Peyer's patch (tissue), 4 donors: Measurements from ENCODE around the gene NUMBL. TPM values are rescaled to one million over a fixed set of nuclear protein-coding genes. Genes with fewer than 3 reads are reported as not detected.
"Not testable (repeated sequence)": the region's sequence is repeated elsewhere in the genome, so short reads cannot be mapped to it uniquely, and the experiment has no call there.

Experiments
- DNase-seq, 3 donors: peaks; one replicate each; pipeline ENCODE4 v3.0.0-alpha.2; 2017 to 2019
- H3K27ac ChIP-seq, 4 donors: fragments of 200-600 bp; sonication (generic); one replicate each; pipeline ENCODE4 v1.5.1; 2016 to 2019
- H3K27me3 ChIP-seq, 2 donors: fragments of 200-600 bp; sonication (generic); one replicate each; pipeline ENCODE4 v1.5.1; 2019
- H3K36me3 ChIP-seq, 3 donors: fragments of 200-600 bp; sonication (generic); one replicate each; pipeline ENCODE4 v1.5.1; 2016 to 2019
- H3K4me1 ChIP-seq, 4 donors: fragments of 200-600 bp; sonication (generic); one replicate each; pipeline ENCODE4 v1.5.1; 2016 to 2019
- H3K4me3 ChIP-seq, 4 donors: fragments of 200-600 bp; sonication (generic); 1 replicate in 3 of 4; 2 replicates in 1 of 4; pipeline ENCODE4 v1.5.1; 2016 to 2019; ENCODE audit warnings: mild to moderate bottlenecking in 1 of 4
- H3K9me3 ChIP-seq, 4 donors: fragments of 200-600 bp; sonication (generic); one replicate each; pipeline ENCODE4 v1.5.1; 2016 to 2019; ENCODE audit warnings: mild to moderate bottlenecking in 1 of 4
- CTCF ChIP-seq, 6 experiments: fragments of 450-650 bp in 4 of 6; fragments of 200-600 bp in 2 of 6; sonication (generic) in 1 of 6; IDR thresholded peaks; one replicate each; pipeline ENCODE4 v1.5.1; 2017 to 2019; ENCODE audit warnings: antibody characterized with exemption in 6 of 6, mild to moderate bottlenecking in 3 of 6, moderate library complexity in 1 of 6
- POLR2A ChIP-seq, 2 donors: fragments of 450-650 bp; IDR thresholded peaks; one replicate each; pipeline ENCODE4 v1.5.1; 2017; ENCODE audit warnings: antibody characterized with exemption in 2 of 2, mild to moderate bottlenecking in 2 of 2, moderate library complexity in 2 of 2
- total RNA-seq, 4 donors: library from RNA; depleted of rRNA; stranded (reverse); fragments of >200 nt; gene quantifications; one replicate each; pipeline ENCODE4 v1.1.0, GENCODE V29; 2016

The NUMBL gene
- total RNA-seq, 4 donors from 2014 or later = 10.9 to 151 (median 27.9) TPM

- DNase-seq = no peak
- no peaks in the 10 kb centered on the region for H3K9me3 ChIP-seq
- H3K36me3 ChIP-seq = peaks cover 0 to 99% (median 0%) of the 10 kb centered on the region in 3 donors
- TF ChIP-seq POLR2A (IDR thresholded peaks at IDR 0.05) (no peak), CTCF (IDR thresholded peaks at IDR 0.05) (no peak)
- peaks cover 0 to 14% (median 0%) of the 10 kb centered on the region in 4 donors for H3K4me1 ChIP-seq
- no peak overlapping the region for H3K4me3 ChIP-seq
- no peaks in the 10 kb centered on the region for H3K27me3 ChIP-seq
- H3K27ac ChIP-seq = no peak overlapping the region
These were observed 42.7 kb upstream of the NUMBL start for GRCh38 chr19:40733149-40733548.

- H3K36me3 ChIP-seq = peaks cover 0 to 99% (median 0%) of the 10 kb centered on the region in 3 donors
- H3K4me3 ChIP-seq, H3K27me3 ChIP-seq, H3K9me3 ChIP-seq, DNase-seq, H3K4me1 ChIP-seq, H3K27ac ChIP-seq: not testable (repeated sequence)
These were observed 41.9 kb upstream of the NUMBL start for GRCh38 chr19:40732304-40732703.

- H3K4me1 ChIP-seq, H3K4me3 ChIP-seq, H3K27me3 ChIP-seq, H3K9me3 ChIP-seq, DNase-seq, H3K27ac ChIP-seq: not testable (repeated sequence)
- H3K36me3 ChIP-seq = peaks cover 0 to 98% (median 0%) of the 10 kb centered on the region in 3 donors
These were observed 39.6 kb upstream of the NUMBL start for GRCh38 chr19:40730065-40730464.

- DNase-seq = no peak
- Histone ChIP-seq H3K4me1 (peaks cover 0 to 14% (median 0%) of the 10 kb centered on the region in 4 donors), H3K4me3 (no peak overlapping the region), H3K27me3 (no peaks in the 10 kb centered on the region), H3K9me3 (no peaks in the 10 kb centered on the region), H3K36me3 (peaks cover 0 to 88% (median 0%) of the 10 kb centered on the region in 3 donors), H3K27ac (no peak overlapping the region)
- no peak for TF ChIP-seq CTCF (IDR thresholded peaks at IDR 0.05)
- TF ChIP-seq POLR2A (IDR thresholded peaks at IDR 0.05) = no peak
These were observed 35.8 kb upstream of the NUMBL start for GRCh38 chr19:40726279-40726678.

GRCh38 chr19:40724855-40725254 lies 34.4 kb upstream of the NUMBL start:
- H3K27ac ChIP-seq = no peak overlapping the region
- no peaks in the 10 kb centered on the region for H3K27me3 ChIP-seq
- peaks cover 0 to 74% (median 0%) of the 10 kb centered on the region in 3 donors for H3K36me3 ChIP-seq
- no peak overlapping the region for H3K4me3 ChIP-seq
- no peak for DNase-seq
- H3K9me3 ChIP-seq = no peaks in the 10 kb centered on the region
- TF ChIP-seq CTCF (IDR thresholded peaks at IDR 0.05) (no peak), POLR2A (IDR thresholded peaks at IDR 0.05) (no peak)
- peaks cover 0 to 28% (median 2%) of the 10 kb centered on the region in 4 donors for H3K4me1 ChIP-seq

GRCh38 chr19:40724315-40724714 lies 33.9 kb upstream of the NUMBL start:
- Histone ChIP-seq H3K4me3 (no peak overlapping the region), H3K27me3 (no peaks in the 10 kb centered on the region), H3K4me1 (peaks cover 0 to 32% (median 3%) of the 10 kb centered on the region in 4 donors), H3K27ac (no peak overlapping the region), H3K9me3 (no peaks in the 10 kb centered on the region), H3K36me3 (peaks cover 0 to 69% (median 0%) of the 10 kb centered on the region in 3 donors)
- TF ChIP-seq CTCF (IDR thresholded peaks at IDR 0.05) (no peak), POLR2A (IDR thresholded peaks at IDR 0.05) (no peak)
- DNase-seq = no peak

GRCh38 chr19:40723661-40724254 lies 33.3 kb upstream of the NUMBL start:
- Histone ChIP-seq H3K4me3 (no peak overlapping the region), H3K27me3 (no peaks in the 10 kb centered on the region), H3K27ac (no peak overlapping the region), H3K36me3 (peaks cover 0 to 63% (median 0%) of the 10 kb centered on the region in 3 donors), H3K9me3 (no peaks in the 10 kb centered on the region), H3K4me1 (peaks cover 0 to 33% (median 6%) of the 10 kb centered on the region in 4 donors)
- no peak for DNase-seq
- TF ChIP-seq POLR2A (IDR thresholded peaks at IDR 0.05) (no peak), CTCF (IDR thresholded peaks at IDR 0.05) (no peak)
